ENCODE measurements around the gene PI16. TPM values are rescaled to one million over a fixed set of nuclear protein-coding genes. Genes with fewer than 3 reads are reported as not detected.

The PI16 gene
- total and polyA plus RNA-seq, 7 donors: 1.2 to 49.1 (median 3.1) TPM

GRCh38 chr6:36915599-36915998 is 38.9 kb upstream of the PI16 start:
- DNase-seq: no peak
- Histone ChIP-seq H3K4me1 (peaks cover 18% of the 10 kb centered on the region), H3K4me3 (no peak overlapping the region), H3K27me3 (ENCODE audit: insufficient read depth in 3 of 3, low read length in 2 of 3) (no peaks in the 10 kb centered on the region), H3K9me3 (no peaks in the 10 kb centered on the region), H3K27ac (no peak overlapping the region), H3K36me3 (ENCODE audit: insufficient read depth in 1 of 2, low read depth in 1 of 2) (peaks cover 8 to 98% of the 10 kb centered on the region in 2 donors)
- no peak for ATAC-seq
- TF ChIP-seq CTCF (IDR thresholded peaks at IDR 0.05): no peak
- intact Hi-C loops (cut with DNase I): no loop called here
- 92 to 96% (median 93%) methylated on average over 4 of the region's 4 CpGs for whole genome bisulfite sequencing, 3 donors

- DNase-seq (no peak), ATAC-seq (no peak)
- no peak for TF ChIP-seq CTCF (IDR thresholded peaks at IDR 0.05)
- WGBS, 3 donors: 87 to 95% (median 93%) methylated on average over 2 of the region's 2 CpGs
- Histone ChIP-seq H3K9me3 (no peaks in the 10 kb centered on the region), H3K27ac (no peak overlapping the region), H3K27me3 (ENCODE audit: insufficient read depth in 3 of 3, low read length in 2 of 3) (no peaks in the 10 kb centered on the region), H3K36me3 (ENCODE audit: insufficient read depth in 1 of 2, low read depth in 1 of 2) (peaks cover 8 to 98% of the 10 kb centered on the region in 2 donors), H3K4me1 (peaks cover 18% of the 10 kb centered on the region), H3K4me3 (no peak overlapping the region)
- intact Hi-C loops (cut with DNase I): no loop called here
Measured at GRCh38 chr6:36916126-36916525, 38.4 kb upstream of the PI16 start.

GRCh38 chr6:36917541-36918193 is 36.9 kb upstream of the PI16 start:
- DNase-seq (peak; percentile 62 to 76), ATAC-seq (peak in 3 of 4 donors; percentile 25 to 45 (median 42))
- no peak for TF ChIP-seq CTCF (IDR thresholded peaks at IDR 0.05)
- Histone ChIP-seq H3K4me3 (no peak overlapping the region), H3K9me3 (no peaks in the 10 kb centered on the region), H3K27me3 (ENCODE audit: insufficient read depth in 3 of 3, low read length in 2 of 3) (no peaks in the 10 kb centered on the region), H3K27ac (peak overlapping the region; percentile 42), H3K36me3 (ENCODE audit: insufficient read depth in 1 of 2, low read depth in 1 of 2) (peaks cover 8 to 100% of the 10 kb centered on the region in 2 donors), H3K4me1 (peaks cover 18% of the 10 kb centered on the region)
- 83 to 88% (median 85%) methylated on average over 10 of the region's 10 CpGs for WGBS, 3 donors
- intact Hi-C loops (cut with DNase I): no loop called here

GRCh38 chr6:36920049-36920448 is 34.5 kb upstream of the PI16 start:
- Histone ChIP-seq H3K27me3 (ENCODE audit: insufficient read depth in 3 of 3, low read length in 2 of 3) (no peaks in the 10 kb centered on the region), H3K4me3 (no peak overlapping the region), H3K9me3 (no peaks in the 10 kb centered on the region), H3K36me3 (ENCODE audit: insufficient read depth in 1 of 2, low read depth in 1 of 2) (peaks cover 11 to 100% of the 10 kb centered on the region in 2 donors), H3K4me1 (peaks cover 18% of the 10 kb centered on the region), H3K27ac (no peak overlapping the region)
- 86 to 94% (median 87%) methylated on average over 4 of the region's 4 CpGs for WGBS, 3 donors
- ATAC-seq (peak in 2 of 4 donors; percentile 47 to 60), DNase-seq (no peak)
- intact Hi-C loops (cut with DNase I): no loop called here
- no peak for TF ChIP-seq CTCF (IDR thresholded peaks at IDR 0.05)

- Histone ChIP-seq H3K27ac (no peak overlapping the region), H3K4me3 (no peak overlapping the region), H3K9me3 (no peaks in the 10 kb centered on the region), H3K27me3 (ENCODE audit: insufficient read depth in 3 of 3, low read length in 2 of 3) (no peaks in the 10 kb centered on the region), H3K4me1 (peaks cover 18% of the 10 kb centered on the region), H3K36me3 (ENCODE audit: insufficient read depth in 1 of 2, low read depth in 1 of 2) (peaks cover 12 to 100% of the 10 kb centered on the region in 2 donors)
- no peak for DNase-seq
- TF ChIP-seq CTCF (IDR thresholded peaks at IDR 0.05): no peak
- WGBS, 3 donors: 78 to 81% (median 79%) methylated on average over 5 of the region's 5 CpGs
- ATAC-seq: peak in 1 of 4 donors; percentile 38
- intact Hi-C loops (cut with DNase I): no loop called here
Measured at GRCh38 chr6:36920546-36920945, 34.0 kb upstream of the PI16 start.

Measured in psoas muscle (tissue), 8 donors.